LHCN-M2 (cell line): ENCODE results near the gene THBS3. TPM values are rescaled to one million over a fixed set of nuclear protein-coding genes. Genes with fewer than 3 reads are reported as not detected.
A peak's percentile ranks its signal among the peaks of the same experiment; 100 is the strongest.
"Not testable (repeated sequence)": the region's sequence is repeated elsewhere in the genome, so short reads cannot be mapped to it uniquely, and the experiment has no call there.

ENCODE experiments used
- DNase-seq: peaks from one replicate; pipeline ENCODE4 v3.0.0-alpha.2; 2012; ENCODE audit warnings: low read depth
- total RNA-seq: library from RNA; depleted of rRNA; stranded (reverse); fragments of >200 nt; gene quantifications from 2 replicates; pipeline ENCODE4 v1.2.3, GENCODE V29; 2014

THBS3 gene
- total RNA-seq, 1 experiment from 2014 or later: 26.4 TPM

- peak; percentile 80 for DNase-seq
Measured at GRCh38 chr1:155208541-155209311, 1.0 kb upstream of the THBS3 start, which contains the start of gene MTX1. Gene MTX1, plus strand, starts transcription at chr1:155208695. Its CDS starts 110 bp downstream, at chr1:155208805.

GRCh38 chr1:155206891-155207805, 549 bp downstream of the THBS3 start:
- DNase-seq: peak; percentile 80

GRCh38 chr1:155205969-155206593, 1.6 kb downstream of the THBS3 start:
- no peak for DNase-seq

- DNase-seq: no peak
Measured at GRCh38 chr1:155205035-155205434, 2.7 kb downstream of the THBS3 start.

- no peak for DNase-seq
Measured at GRCh38 chr1:155202731-155203515, 4.8 kb downstream of the THBS3 start.

GRCh38 chr1:155202198-155202597, 5.5 kb downstream of the THBS3 start:
- no peak for DNase-seq

- no peak for DNase-seq
Measured at GRCh38 chr1:155200920-155201319, 6.8 kb downstream of the THBS3 start.

- no peak for DNase-seq
Measured at GRCh38 chr1:155199792-155200191, 7.9 kb downstream of the THBS3 start.

GRCh38 chr1:155198547-155198906, 9.2 kb downstream of the THBS3 start:
- no peak for DNase-seq

GRCh38 chr1:155197901-155198546, 9.7 kb downstream of the THBS3 start:
- no peak for DNase-seq

- DNase-seq: no peak
Measured at GRCh38 chr1:155196893-155197638, 10.6 kb downstream of the THBS3 start.

GRCh38 chr1:155196103-155196892, 11.4 kb downstream of the THBS3 start:
- no peak for DNase-seq

GRCh38 chr1:155195201-155196102, 12.2 kb downstream of the THBS3 start:
- DNase-seq: no peak

GRCh38 chr1:155193991-155194240, 13.8 kb downstream of the THBS3 start:
- not testable (repeated sequence) for DNase-seq

- DNase-seq: peak; percentile 93
Measured at GRCh38 chr1:155193275-155193990, 14.3 kb downstream of the THBS3 start.

GRCh38 chr1:155192346-155193274, 15.1 kb downstream of the THBS3 start:
- DNase-seq: no peak

GRCh38 chr1:155191904-155192303, 15.8 kb downstream of the THBS3 start:
- DNase-seq: no peak
